GM21786 (cell line): Measurements from ENCODE around the gene LRFN4.
A peak's percentile ranks its signal among the peaks of the same experiment; 100 is the strongest.

Source experiments
- ATAC-seq: cut with Tn5 transposase; IDR thresholded peaks from one replicate; pipeline ENCODE4 v1.9.1; 2021; ENCODE audit not compliant: unreplicated experiment

LRFN4 gene

GRCh38 chr11:66845143-66845875 is 11.6 kb upstream of the LRFN4 start:
- ATAC-seq = no peak

GRCh38 chr11:66845876-66846212 is 11.0 kb upstream of the LRFN4 start:
- no peak for ATAC-seq

DNA sequence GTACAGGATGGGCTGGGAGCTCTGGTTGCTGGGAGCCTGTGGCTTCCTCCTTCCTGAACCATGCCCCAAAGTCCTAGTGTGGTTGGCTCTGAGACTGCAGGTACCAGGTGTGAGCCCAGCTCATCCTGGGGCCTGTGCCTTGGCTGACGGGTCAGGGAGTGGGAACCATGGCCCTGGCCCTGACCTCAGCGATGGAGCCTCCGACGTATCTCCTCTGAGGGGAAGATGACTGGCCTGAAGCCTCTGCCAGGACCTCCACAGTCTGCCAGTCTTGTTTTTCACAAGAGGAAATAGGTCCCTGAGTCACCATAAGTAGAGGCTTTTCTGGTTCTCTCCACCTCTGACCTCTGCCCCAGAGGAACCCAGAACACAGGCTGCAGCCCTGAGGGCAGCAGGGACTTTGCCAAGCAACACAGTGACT is 10.2 kb upstream of the LRFN4 start:
- ATAC-seq = no peak

GRCh38 chr11:66847461-66848232 is 9.2 kb upstream of the LRFN4 start:
- ATAC-seq = no peak

GRCh38 chr11:66848671-66849500 is 8.0 kb upstream of the LRFN4 start:
- ATAC-seq = no peak

- no peak for ATAC-seq
These were observed 7.2 kb upstream of the LRFN4 start for GRCh38 chr11:66849501-66850234.

DNA sequence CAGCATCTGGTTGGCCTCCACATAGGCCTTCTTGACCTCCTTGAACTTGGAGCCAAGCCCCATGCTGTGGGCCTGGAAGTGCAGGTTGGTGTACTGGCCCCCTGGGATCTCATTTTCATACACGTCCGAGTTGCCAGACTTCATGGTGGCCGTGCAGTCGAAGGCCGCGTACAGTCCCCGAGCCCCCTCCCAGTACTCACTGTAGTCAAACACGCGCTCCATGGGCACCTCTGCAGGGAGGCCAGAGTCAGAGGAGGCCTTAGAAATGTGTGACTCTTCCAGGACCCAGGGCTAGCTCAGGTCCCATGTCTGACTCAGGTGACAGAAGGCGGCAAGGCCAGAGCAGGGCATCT is 6.7 kb upstream of the LRFN4 start:
- ATAC-seq = no peak

- ATAC-seq = no peak
These were observed 6.2 kb upstream of the LRFN4 start for GRCh38 chr11:66850588-66851238.

DNA sequence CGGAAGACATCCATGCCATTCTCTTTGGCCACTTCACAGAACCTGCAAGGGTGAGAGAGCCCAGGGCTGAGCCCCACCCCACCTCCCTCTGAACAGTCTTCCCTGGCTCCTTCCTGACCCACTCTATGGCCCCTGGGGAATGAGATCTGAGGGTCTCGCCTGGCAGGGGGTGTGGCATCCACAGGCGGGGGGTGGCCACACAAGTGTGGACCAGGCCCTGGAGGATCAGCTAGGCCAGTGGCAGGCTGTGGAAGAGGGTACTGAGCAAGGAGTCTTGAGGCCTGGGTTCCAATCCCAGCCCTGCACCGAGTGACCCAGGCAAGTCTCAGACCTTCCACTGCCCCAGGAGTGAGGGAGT is 5.6 kb upstream of the LRFN4 start:
- no peak for ATAC-seq

GRCh38 chr11:66851698-66852465 is 5.0 kb upstream of the LRFN4 start:
- ATAC-seq = no peak

GRCh38 chr11:66852466-66853241 is 4.2 kb upstream of the LRFN4 start:
- no peak for ATAC-seq

GRCh38 chr11:66853242-66854229 is 3.3 kb upstream of the LRFN4 start:
- ATAC-seq = no peak

- ATAC-seq = no peak
These were observed 2.6 kb upstream of the LRFN4 start for GRCh38 chr11:66854231-66854661.

DNA sequence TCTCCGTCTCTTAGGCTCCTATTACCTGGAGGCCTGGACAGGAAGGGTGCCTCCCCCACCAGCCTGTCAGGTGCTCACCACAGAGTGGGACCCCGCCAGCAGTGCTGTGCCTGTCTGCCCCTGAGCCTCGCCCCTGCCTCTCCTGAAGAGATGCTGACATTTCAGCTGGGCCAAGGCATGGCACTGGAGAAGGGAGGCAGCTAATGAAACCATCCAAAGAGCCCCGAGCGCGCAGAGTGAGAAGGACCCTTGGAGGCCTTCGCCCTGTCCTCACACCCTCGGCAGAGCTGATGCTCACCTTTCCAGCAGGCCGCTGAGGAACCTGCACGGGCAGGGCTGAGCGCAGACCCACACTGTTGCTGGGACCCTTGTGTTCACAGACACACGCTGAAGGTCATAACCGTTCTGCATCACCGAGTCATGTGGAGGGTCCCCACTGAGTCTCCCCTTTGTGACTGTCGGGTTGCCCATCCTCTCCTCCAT is 2.1 kb upstream of the LRFN4 start:
- ATAC-seq = no peak

GRCh38 chr11:66855574-66856495 is 1.0 kb upstream of the LRFN4 start:
- peak; percentile 71 for ATAC-seq

DNA sequence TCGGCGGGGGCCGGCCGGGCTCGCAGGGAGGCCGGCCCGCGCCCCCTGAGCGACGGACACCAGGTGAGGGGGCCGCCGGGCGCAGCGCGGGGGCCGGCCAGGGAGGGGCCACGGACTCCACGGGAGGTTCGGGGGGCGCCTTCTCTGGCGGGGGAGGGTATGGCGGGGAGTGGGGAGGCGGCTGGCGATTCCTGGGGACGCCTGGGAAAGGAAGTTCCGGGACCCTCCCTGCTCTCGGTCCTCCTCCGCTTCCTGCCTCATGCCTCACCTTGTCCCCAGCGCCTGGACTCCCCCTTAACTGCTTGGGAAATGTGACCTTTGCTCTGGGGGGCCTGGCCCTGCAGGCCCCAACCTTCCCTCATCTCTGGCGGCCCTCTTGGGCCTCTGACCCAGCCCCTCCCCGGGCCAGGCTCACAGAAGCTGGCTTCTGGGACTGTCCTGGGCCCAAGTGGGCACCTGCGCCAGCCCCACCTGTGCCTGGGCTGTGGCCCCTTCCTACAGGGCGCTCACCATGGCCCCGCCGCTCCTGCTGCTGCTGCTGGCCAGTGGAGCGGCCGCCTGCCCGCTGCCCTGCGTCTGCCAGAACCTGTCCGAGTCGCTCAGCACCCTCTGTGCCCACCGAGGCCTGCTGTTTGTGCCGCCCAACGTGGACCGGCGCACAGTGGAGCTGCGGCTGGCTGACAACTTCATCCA is 516 bp downstream of the LRFN4 start:
- ATAC-seq = no peak
